ENCODE results near the gene PSENEN. TPM values are rescaled to one million over a fixed set of nuclear protein-coding genes. Genes with fewer than 3 reads are reported as not detected.
A peak's percentile ranks its signal among the peaks of the same experiment; 100 is the strongest.

Gene PSENEN
- total RNA-seq, 3 donors from 2014 or later (not counting 1 experiment from before 2014, with no cell fraction given): 38.5 to 45.0 (median 41.0) TPM

DNA sequence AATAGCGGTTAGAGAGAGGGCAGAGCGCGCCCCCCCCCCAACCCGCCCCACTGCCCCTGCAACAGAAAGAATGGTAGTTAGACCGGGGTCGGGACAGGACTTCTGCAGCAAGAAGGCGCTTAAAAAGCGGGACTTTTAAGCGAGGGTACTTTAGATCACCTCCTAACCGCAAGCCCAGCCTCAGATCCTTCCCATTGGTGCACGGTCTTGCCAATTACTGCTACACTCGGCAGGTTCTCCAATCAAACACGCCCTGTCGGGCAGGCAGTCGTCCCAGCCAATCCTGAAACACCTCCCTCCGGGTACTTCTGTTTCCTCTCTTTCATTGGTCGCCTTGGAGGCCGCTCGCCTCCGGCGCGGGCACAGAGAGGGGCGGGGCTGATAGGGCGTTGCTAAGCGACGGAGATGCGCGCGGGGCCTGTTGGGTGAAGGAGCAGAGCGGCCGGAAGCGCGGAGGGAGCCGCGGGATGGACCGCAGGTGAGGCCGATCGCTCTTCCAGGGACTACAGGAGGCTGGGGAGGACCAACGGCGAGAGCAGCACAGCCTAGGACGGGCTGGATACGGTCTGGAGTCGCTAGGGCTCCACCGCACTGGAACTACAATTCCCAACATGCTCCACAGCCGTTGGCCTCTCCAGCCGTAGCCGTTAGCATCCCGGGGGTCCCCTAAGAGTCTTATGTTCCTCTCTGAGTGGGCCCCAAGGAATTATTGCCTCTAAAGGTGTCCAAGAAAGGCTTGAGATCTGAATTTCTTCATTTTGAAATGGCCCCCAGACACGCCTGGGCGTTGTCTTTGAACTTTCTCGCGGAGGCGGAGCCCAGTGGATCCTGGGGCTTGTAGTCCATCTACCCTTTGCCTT is 12.5 kb downstream of the PSENEN start, which contains the start of gene PROSER3:
TSS of gene PROSER3 (plus strand) at position 428 of the 860 bp plus-strand sequence. CDS start at position 468, 40 bp downstream.
- peak within 1 kb of the TSS; percentile 98 for H3K4me3 Mint-ChIP-seq
- no peaks in the 10 kb centered on the region for H3K9me3 Mint-ChIP-seq
- WGBS (ENCODE audit: insufficient coverage): under 1% methylated on average over 53 of the region's 53 CpGs
- peaks cover 29% of the 10 kb centered on the region for H3K4me1 ChIP-seq (ENCODE audit: control insufficient read depth, insufficient read depth, low read length)
- DNase-seq (peak; percentile 97 to 99), ATAC-seq (peak; percentile 92 to 99 (median 95))
- peaks cover 0 to 18% of the 10 kb centered on the region in 2 donors for H3K27me3 Mint-ChIP-seq (ENCODE audit: low read depth in 2 of 2)
- TF ChIP-seq, protein P1, sequence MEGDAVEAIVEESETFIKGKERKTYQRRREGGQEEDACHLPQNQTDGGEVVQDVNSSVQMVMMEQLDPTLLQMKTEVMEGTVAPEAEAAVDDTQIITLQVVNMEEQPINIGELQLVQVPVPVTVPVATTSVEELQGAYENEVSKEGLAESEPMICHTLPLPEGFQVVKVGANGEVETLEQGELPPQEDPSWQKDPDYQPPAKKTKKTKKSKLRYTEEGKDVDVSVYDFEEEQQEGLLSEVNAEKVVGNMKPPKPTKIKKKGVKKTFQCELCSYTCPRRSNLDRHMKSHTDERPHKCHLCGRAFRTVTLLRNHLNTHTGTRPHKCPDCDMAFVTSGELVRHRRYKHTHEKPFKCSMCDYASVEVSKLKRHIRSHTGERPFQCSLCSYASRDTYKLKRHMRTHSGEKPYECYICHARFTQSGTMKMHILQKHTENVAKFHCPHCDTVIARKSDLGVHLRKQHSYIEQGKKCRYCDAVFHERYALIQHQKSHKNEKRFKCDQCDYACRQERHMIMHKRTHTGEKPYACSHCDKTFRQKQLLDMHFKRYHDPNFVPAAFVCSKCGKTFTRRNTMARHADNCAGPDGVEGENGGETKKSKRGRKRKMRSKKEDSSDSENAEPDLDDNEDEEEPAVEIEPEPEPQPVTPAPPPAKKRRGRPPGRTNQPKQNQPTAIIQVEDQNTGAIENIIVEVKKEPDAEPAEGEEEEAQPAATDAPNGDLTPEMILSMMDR (IDR thresholded peaks at IDR 0.05): no peak
- no peaks in the 10 kb centered on the region for H3K36me3 Mint-ChIP-seq
- peaks cover 29 to 40% of the 10 kb centered on the region in 2 donors for H3K4me1 Mint-ChIP-seq
- H3K27ac Mint-ChIP-seq: peak within 1 kb of the TSS; percentile 93 to 97
- H3K9me3 ChIP-seq (ENCODE audit: control insufficient read depth, insufficient read depth, low read length): no peaks in the 10 kb centered on the region
- peak within 1 kb of the TSS; percentile 87 for H3K27ac ChIP-seq (ENCODE audit: low read length)
- peaks cover 23% of the 10 kb centered on the region for H3K36me3 ChIP-seq (ENCODE audit: control insufficient read depth, insufficient read depth, low read length)
- intact Hi-C loops (cut with micrococcal nuclease): loop anchor here (1.0 to 5.0 kb wide), 3 partner anchors 10 to 116 kb away; partner anchors contain the start of genes ARHGAP33, ETV2 and LIN37
- H3K27me3 ChIP-seq (ENCODE audit: control insufficient read depth, insufficient read depth, low read length): no peaks in the 10 kb centered on the region
- peak within 1 kb of the TSS; percentile 84 for H3K4me3 ChIP-seq (ENCODE audit: low read length)

DNA sequence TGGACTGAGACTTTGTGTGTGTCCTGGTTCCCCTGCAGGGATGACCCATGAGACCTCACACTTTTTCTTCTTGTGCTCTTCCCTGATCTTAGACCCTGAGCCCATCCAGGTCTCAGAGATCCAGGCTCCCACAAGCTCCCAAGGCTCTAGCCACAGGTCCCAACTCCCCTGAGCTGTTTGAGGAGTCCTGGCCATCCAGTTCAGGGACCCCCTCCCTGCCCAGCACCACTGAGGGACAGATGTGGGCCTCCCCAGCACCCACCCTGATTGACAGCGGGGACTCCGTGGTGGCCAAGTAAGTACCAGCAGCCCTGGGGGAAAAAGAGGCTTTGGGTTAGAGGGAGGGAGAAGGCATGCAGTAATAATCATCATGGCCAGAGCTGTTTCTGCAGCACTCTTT is 14.2 kb downstream of the PSENEN start:
- no peak for DNase-seq

DNA sequence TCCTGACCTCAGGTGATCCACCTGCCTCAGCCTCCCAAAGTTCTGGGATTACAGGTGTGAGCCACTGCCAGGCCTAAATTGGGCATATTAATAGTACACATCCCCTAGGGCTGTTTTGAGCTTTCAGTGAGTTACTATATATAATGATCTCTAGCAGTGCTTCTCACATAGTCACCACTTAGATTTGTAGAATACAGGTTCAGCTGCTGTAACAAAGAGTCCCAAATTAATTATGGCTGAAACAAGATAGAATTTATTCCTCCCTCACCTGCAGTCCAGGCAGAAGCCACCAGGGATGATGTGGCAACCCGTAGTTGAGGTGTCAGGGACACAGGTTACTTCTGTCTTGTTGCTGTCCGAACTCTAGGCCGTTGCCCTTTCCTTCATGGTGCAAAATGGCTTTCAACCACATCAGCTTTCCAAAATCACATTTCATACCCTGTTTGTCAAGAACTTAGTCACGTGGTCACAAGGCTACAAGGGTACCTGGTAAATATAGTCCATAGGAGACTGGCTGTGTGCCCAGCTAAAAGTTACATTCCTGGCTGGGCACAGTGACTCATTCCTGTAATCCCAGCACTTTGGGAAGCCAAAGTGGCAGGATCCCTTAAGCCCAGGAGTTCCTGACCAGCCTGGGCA is 15.4 kb downstream of the PSENEN start:
- Mint-ChIP-seq H3K27ac (no peak overlapping the region), H3K4me1 (peaks cover 29 to 31% of the 10 kb centered on the region in 2 donors), H3K27me3 (ENCODE audit: low read depth in 2 of 2) (peaks cover 0 to 11% of the 10 kb centered on the region in 2 donors), H3K9me3 (no peaks in the 10 kb centered on the region), H3K4me3 (peak overlapping the region; percentile 4), H3K36me3 (no peaks in the 10 kb centered on the region)
- WGBS (ENCODE audit: insufficient coverage): 95% methylated on average over 4 of the region's 4 CpGs
- peaks cover 24% of the 10 kb centered on the region for H3K36me3 ChIP-seq (ENCODE audit: control insufficient read depth, insufficient read depth, low read length)
- ATAC-seq (no peak), DNase-seq (no peak)
- TF ChIP-seq, protein P1 (IDR thresholded peaks at IDR 0.05): no peak
- no peaks in the 10 kb centered on the region for H3K27me3 ChIP-seq (ENCODE audit: control insufficient read depth, insufficient read depth, low read length)
- peaks cover 27% of the 10 kb centered on the region for H3K4me1 ChIP-seq (ENCODE audit: control insufficient read depth, insufficient read depth, low read length)
- no peak overlapping the region for H3K27ac ChIP-seq (ENCODE audit: low read length)
- no peaks in the 10 kb centered on the region for H3K9me3 ChIP-seq (ENCODE audit: control insufficient read depth, insufficient read depth, low read length)
- H3K4me3 ChIP-seq (ENCODE audit: low read length): no peak overlapping the region
- intact Hi-C loops (cut with micrococcal nuclease): no loop called here

More for the DNA sequence above, 14.2 kb downstream of the PSENEN start:
- WGBS (ENCODE audit: insufficient coverage): 100% methylated on average over 2 of the region's 2 CpGs
- Mint-ChIP-seq H3K4me3 (no peak overlapping the region), H3K36me3 (no peaks in the 10 kb centered on the region), H3K27me3 (ENCODE audit: low read depth in 2 of 2) (peaks cover 0 to 17% of the 10 kb centered on the region in 2 donors), H3K4me1 (peaks cover 29 to 38% of the 10 kb centered on the region in 2 donors), H3K27ac (peak overlapping the region in 1 of 2 donors; percentile 35), H3K9me3 (no peaks in the 10 kb centered on the region)
- no peak for ATAC-seq
- peaks cover 17% of the 10 kb centered on the region for H3K36me3 ChIP-seq (ENCODE audit: control insufficient read depth, insufficient read depth, low read length)
- no peak overlapping the region for H3K4me3 ChIP-seq (ENCODE audit: low read length)
- no peaks in the 10 kb centered on the region for H3K27me3 ChIP-seq (ENCODE audit: control insufficient read depth, insufficient read depth, low read length)
- H3K27ac ChIP-seq (ENCODE audit: low read length): no peak overlapping the region
- peaks cover 29% of the 10 kb centered on the region for H3K4me1 ChIP-seq (ENCODE audit: control insufficient read depth, insufficient read depth, low read length)
- intact Hi-C loops (cut with micrococcal nuclease): loop anchor here (5.0 kb wide), 1 partner anchor 117 kb away; the partner anchor contains the start of gene ETV2
- TF ChIP-seq, protein P1 (IDR thresholded peaks at IDR 0.05): no peak
- H3K9me3 ChIP-seq (ENCODE audit: control insufficient read depth, insufficient read depth, low read length): no peaks in the 10 kb centered on the region

Data from natural killer cell (primary cell).